ENCODE results near the gene RBM20. TPM values are rescaled to one million over a fixed set of nuclear protein-coding genes. Genes with fewer than 3 reads are reported as not detected.

RBM20 gene
- total and polyA plus RNA-seq, 2 of the 13 experiments (the other 11 are each of a cell fraction or from before 2014, with no cell fraction given), result 0.02 to 0.22 TPM

DNA sequence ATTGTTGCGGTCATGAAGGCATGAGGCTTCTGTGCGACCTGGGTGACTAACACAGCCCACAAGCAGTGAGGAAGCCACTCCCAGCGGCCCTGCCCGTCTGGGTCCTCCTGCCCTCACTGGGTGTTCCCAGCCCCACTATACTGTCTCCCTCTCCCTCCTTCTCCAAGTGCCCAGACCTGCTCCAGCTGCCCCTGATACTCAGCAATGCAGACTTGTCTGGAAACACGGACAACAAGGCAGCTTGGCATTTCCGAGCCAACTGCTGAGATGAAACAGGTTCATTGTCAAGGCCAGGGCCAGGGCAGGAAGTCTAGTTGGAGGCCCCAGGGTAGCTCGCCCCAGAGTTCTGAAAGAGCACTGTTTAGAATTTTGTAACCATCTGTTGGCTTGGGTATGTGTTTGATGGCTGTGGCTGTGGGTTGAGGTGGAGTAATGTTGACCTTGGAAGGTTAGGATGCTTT is 95.7 kb downstream of the RBM20 start (continued):
- no peak for TF ChIP-seq ZNF251 (CRISPR knock-in tag; IDR thresholded peaks at IDR 0.05)
- TF ChIP-seq MEIS1 (CRISPR knock-in tag; IDR thresholded peaks at IDR 0.05; ENCODE audit: borderline replicate concordance), result no peak
- TF ChIP-seq BRD4 (CRISPR knock-in tag; IDR thresholded peaks at IDR 0.05), result no peak
- TF ChIP-seq KDM6A (CRISPR knock-in tag; IDR thresholded peaks at IDR 0.05; ENCODE audit: low read depth), result no peak
- TF ChIP-seq, protein P1, sequence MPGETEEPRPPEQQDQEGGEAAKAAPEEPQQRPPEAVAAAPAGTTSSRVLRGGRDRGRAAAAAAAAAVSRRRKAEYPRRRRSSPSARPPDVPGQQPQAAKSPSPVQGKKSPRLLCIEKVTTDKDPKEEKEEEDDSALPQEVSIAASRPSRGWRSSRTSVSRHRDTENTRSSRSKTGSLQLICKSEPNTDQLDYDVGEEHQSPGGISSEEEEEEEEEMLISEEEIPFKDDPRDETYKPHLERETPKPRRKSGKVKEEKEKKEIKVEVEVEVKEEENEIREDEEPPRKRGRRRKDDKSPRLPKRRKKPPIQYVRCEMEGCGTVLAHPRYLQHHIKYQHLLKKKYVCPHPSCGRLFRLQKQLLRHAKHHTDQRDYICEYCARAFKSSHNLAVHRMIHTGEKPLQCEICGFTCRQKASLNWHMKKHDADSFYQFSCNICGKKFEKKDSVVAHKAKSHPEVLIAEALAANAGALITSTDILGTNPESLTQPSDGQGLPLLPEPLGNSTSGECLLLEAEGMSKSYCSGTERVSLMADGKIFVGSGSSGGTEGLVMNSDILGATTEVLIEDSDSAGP (CRISPR knock-in tag; IDR thresholded peaks at IDR 0.05; ENCODE audit: borderline replicate concordance), result 0 out of 2 replicates have a peak, but pooled peaks have one; percentile 41
- TF ChIP-seq, protein P2, sequence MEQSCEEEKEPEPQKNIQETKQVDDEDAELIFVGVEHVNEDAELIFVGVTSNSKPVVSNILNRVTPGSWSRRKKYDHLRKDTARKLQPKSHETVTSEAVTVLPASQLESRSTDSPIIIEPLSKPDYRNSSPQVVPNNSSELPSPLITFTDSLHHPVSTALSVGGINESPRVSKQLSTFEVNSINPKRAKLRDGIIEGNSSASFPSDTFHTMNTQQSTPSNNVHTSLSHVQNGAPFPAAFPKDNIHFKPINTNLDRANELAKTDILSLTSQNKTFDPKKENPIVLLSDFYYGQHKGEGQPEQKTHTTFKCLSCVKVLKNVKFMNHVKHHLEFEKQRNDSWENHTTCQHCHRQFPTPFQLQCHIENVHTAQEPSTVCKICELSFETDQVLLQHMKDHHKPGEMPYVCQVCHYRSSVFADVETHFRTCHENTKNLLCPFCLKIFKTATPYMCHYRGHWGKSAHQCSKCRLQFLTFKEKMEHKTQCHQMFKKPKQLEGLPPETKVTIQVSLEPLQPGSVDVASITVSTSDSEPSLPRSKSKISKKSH (CRISPR knock-in tag; IDR thresholded peaks at IDR 0.05; ENCODE audit: borderline replicate concordance), result no peak
- TF ChIP-seq ZFP37 (CRISPR knock-in tag; IDR thresholded peaks at IDR 0.05; ENCODE audit: borderline replicate concordance), result no peak
- TF ChIP-seq, protein P3, sequence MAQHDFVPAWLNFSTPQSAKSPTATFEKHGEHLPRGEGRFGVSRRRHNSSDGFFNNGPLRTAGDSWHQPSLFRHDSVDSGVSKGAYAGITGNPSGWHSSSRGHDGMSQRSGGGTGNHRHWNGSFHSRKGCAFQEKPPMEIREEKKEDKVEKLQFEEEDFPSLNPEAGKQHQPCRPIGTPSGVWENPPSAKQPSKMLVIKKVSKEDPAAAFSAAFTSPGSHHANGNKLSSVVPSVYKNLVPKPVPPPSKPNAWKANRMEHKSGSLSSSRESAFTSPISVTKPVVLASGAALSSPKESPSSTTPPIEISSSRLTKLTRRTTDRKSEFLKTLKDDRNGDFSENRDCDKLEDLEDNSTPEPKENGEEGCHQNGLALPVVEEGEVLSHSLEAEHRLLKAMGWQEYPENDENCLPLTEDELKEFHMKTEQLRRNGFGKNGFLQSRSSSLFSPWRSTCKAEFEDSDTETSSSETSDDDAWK (CRISPR knock-in tag; IDR thresholded peaks at IDR 0.05), result no peak
- TF ChIP-seq HDAC6 (IDR thresholded peaks at IDR 0.05; ENCODE audit: low read depth, low read length), result no peak
- TF ChIP-seq MED13 (CRISPR knock-in tag; IDR thresholded peaks at IDR 0.05), result no peak
- TF ChIP-seq ZNF383 (CRISPR knock-in tag; IDR thresholded peaks at IDR 0.05; ENCODE audit: borderline replicate concordance), result no peak
- TF ChIP-seq ZNF747 (CRISPR knock-in tag; IDR thresholded peaks at IDR 0.05; ENCODE audit: borderline replicate concordance), result no peak
- peak; percentile 16; the same call in 1 of the 2 replicates for TF ChIP-seq ATF1 (CRISPR knock-in tag; IDR thresholded peaks at IDR 0.05)
- no peak for TF ChIP-seq ZNF607 (CRISPR knock-in tag; IDR thresholded peaks at IDR 0.05; ENCODE audit: borderline replicate concordance)
- TF ChIP-seq MBD4 (IDR thresholded peaks at IDR 0.05; ENCODE audit: borderline replicate concordance, low read length), result no peak
- TF ChIP-seq RFXAP (CRISPR knock-in tag; IDR thresholded peaks at IDR 0.05; ENCODE audit: borderline replicate concordance), result no peak
- TF ChIP-seq ATM (IDR thresholded peaks at IDR 0.05; ENCODE audit: borderline replicate concordance), result no peak
- no peak for TF ChIP-seq MTF1 (CRISPR knock-in tag; IDR thresholded peaks at IDR 0.05)
- TF ChIP-seq, protein P4, sequence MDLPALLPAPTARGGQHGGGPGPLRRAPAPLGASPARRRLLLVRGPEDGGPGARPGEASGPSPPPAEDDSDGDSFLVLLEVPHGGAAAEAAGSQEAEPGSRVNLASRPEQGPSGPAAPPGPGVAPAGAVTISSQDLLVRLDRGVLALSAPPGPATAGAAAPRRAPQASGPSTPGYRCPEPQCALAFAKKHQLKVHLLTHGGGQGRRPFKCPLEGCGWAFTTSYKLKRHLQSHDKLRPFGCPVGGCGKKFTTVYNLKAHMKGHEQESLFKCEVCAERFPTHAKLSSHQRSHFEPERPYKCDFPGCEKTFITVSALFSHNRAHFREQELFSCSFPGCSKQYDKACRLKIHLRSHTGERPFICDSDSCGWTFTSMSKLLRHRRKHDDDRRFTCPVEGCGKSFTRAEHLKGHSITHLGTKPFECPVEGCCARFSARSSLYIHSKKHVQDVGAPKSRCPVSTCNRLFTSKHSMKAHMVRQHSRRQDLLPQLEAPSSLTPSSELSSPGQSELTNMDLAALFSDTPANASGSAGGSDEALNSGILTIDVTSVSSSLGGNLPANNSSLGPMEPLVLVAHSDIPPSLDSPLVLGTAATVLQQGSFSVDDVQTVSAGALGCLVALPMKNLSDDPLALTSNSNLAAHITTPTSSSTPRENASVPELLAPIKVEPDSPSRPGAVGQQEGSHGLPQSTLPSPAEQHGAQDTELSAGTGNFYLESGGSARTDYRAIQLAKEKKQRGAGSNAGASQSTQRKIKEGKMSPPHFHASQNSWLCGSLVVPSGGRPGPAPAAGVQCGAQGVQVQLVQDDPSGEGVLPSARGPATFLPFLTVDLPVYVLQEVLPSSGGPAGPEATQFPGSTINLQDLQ (CRISPR knock-in tag; IDR thresholded peaks at IDR 0.05), result no peak
- TF ChIP-seq ERF (CRISPR knock-in tag; IDR thresholded peaks at IDR 0.05), result peak; percentile 65; the same call in 1 of the 2 replicates
- no peak for TF ChIP-seq ZFYVE20 (CRISPR knock-in tag; IDR thresholded peaks at IDR 0.05; ENCODE audit: borderline replicate concordance, low read depth)
- peak; percentile 31; the same call in 1 of the 2 replicates for TF ChIP-seq KDM2A (CRISPR knock-in tag; IDR thresholded peaks at IDR 0.05; ENCODE audit: borderline replicate concordance, low read depth)
- no peak for TF ChIP-seq ZNF337 (CRISPR knock-in tag; IDR thresholded peaks at IDR 0.05; ENCODE audit: borderline replicate concordance, low read depth)
- TF ChIP-seq ZNF382 (CRISPR knock-in tag; IDR thresholded peaks at IDR 0.05; ENCODE audit: borderline replicate concordance), result no peak
- no peak for TF ChIP-seq SP140L (CRISPR knock-in tag; IDR thresholded peaks at IDR 0.05; ENCODE audit: borderline replicate concordance)
